Fibroblast of skin of abdomen (primary cell): Measurements from ENCODE around the gene PBX4.

Experiments used
- DNase-seq: peaks from one replicate; pipeline ENCODE4 v3.0.0-alpha.2; 2013

PBX4 gene

DNA sequence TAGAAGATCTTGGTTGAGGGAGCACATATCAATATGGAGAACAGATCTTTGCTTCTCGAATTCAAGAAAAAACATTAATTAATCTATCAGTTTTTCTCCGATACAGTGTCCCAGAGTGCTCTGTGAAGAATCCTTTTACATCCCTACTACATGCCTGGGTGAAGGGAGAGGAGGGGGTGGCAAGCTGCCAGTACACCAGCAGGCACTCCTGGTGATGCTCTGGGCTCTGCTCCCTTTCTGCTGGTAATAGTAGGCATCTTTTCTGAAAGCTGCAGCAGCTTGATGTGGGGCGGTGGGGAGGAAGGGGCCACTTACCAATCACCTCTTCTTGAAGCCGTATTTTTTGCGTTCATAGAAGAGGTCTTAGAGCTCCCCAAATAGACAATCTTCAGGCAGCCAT is 30.7 kb downstream of the PBX4 start:
- DNase-seq = no peak

DNA sequence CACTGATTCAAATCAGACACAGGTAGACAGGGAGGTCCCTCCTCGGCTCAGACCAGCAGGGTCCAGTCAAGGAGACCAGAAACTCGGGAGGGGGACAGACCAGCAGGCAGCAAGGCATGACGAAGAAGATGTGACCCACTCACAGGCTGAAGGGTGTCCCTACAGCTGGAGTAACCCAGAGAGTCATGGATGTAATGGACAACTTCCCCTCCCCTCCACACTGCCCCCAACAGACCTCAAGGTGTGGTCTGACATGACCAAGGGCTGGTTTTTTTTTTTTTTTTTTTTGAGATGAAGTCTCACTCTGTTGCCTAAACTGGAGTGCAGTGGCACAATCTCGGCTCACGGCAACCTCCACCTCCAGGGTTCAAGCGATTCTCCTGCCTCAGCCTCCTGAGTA is 34.1 kb downstream of the PBX4 start:
- no peak for DNase-seq

DNA sequence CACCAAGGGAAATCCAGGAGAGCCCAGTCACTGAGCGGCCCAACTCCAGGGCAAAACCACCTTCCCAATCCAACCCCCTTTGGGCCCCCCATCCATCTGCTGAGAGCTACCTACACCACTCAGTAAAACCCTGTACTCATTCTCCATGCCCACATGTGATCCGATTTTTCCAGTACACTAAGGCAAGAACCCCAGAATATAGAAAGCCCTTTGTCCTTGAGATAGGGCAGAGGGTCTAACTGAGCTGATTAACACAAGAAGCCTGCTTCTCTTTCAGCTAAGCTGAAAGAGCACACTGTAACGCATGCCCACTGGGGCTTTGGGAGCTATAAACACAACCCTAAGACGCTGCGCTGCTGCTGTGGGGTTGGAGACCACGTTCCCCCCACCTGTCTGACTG is 36.0 kb downstream of the PBX4 start:
- no peak for DNase-seq

DNA sequence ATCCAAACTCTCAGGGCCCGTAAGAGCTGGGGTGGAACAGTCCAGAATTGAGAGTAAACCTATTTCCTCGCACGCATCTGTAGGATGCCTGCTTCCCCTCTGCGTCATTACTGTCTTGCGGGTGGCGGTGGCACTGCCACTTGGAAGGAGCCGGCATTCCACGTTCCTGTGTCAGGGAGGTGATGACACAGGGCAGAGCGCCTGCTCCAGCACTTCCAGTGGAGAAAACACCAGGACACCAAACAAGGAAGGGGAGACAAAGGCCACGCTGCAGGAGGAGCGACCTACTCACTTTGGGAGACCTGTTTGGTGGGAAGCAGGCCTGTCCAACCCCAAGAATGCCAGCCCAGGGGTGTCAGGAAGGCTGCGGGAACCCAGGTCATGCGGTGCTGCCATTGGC is 37.1 kb downstream of the PBX4 start:
- no peak for DNase-seq

DNA sequence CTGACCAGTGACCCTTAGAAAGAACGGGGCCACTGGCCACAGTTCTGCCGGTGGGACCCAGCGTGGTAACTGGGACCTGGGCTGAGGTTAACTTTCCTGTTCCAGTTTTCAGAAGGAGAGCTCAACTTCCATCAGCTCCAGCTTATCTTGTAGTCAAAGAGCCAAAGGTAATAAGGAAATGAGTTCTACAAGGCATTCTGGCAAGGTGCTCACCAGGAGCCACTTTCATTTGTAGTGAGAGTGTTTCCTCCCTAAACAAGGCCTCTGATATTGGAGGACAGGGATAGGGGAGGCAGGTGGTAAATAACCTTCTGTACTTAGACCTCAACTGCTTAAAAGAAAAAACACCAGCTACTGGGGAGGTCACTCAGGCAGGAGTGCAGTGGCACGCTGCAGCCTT is 38.1 kb downstream of the PBX4 start:
- DNase-seq = no peak

DNA sequence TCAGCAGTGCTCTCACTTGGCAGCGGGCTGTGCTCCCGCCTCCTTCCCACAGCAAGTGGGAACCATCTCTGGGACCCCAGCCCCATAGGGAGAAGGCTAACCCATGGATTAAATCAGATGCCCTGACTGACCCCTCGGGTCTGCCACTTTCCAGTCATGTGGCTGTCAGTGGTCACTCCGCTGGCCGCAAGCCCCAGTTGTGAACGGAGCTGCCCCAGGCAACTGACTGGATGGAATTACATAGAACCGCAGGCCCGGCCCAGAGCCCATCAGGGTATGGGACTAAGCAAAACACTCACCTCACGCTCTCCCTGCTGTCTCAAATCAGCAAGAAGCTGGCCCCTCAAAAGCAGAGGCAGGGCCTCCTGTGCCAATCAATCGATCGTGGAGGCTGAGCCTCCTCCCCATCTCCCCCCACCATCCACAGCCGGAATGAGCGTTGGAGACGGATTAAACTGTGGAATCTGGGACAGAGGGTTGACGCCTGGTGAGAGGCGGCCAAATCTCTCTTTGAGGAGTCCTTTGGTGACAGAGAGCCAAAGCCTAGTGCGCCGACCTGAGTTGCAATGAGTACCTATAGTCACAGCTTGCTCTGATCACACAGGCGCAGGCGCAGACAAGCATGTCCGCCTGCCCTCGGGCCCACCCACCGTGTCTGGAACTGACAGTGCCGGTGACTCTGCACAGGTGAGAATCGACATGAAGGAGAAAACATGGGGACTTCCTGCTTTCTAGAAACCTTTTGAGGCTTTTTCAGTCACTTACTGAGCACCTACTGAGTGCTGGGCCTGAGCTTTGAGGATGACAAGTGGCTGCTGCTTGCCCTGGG is 38.7 kb downstream of the PBX4 start:
- no peak for DNase-seq

DNA sequence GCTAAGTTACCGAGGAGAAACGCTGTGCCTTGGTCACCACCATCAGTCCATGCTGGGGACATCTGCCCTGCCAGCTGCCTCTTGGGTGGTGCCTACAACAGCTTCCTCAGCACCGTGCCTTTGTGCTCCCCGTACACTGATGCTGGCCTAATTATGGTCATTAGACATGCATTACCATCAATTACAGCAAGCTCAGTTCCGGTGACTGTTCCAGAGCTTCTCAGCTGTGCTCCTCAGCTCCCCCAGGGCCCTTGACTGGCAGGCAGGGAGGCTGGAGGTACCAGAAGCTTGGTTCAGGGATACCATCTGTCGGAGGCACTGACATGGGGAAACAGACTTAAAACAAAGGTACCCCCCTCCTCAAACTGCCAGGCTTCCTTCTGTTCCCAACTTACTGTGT is 40.2 kb downstream of the PBX4 start:
- DNase-seq = no peak

DNA sequence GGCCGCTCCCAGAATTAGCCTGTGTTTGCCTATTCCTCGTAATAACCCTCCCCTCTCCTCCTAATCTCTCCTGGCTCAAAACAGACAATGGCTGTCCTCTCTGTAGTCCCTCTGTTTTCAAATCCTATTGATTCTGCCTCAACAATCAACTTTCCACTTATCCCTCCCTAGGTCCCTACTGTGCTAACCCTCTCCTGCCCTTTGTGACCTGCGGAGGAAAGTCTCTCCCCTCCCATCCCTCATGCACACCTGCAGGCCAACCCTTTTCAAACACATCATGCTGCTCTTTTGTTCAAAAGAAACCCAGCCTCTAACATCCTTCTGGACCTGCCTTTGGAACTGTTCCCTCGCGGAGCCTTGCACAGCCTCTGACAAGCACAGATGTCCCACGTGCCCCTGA is 43.1 kb downstream of the PBX4 start:
- no peak for DNase-seq

DNA sequence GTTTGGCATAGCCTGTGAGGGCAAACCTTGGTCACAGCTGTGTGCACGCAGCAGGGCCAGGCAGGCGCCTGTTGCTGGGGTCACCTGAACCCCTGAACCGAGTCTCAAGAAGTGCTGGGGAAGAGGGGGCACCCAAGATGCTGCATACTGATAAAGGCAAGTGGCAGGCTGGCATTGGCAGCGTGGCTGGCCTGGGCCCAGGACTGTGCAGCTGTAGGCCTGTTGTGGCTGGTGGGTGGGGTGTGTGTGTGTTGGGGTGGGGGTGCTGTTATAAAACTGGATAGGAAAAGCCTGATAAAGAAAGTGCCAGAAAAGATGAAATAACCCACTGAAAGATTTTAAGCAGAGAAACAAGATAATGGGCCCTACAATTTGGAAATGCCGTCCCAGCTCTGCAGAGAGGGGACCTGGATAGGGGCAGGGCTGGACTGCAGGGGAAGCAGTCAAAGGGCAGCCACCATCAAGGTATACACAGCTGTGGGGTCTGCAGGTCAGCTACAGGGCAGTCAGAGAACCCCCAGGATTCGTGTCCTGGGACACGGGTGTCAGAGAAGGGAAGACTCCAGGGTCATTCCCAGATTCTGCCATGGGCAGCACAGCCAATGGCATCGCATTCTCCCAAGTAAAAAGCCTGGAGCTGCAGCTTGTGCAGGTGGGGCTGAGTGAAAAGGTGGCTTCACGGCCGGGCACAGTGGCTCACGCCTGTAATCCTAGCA is 47.3 kb downstream of the PBX4 start:
- no peak for DNase-seq

DNA sequence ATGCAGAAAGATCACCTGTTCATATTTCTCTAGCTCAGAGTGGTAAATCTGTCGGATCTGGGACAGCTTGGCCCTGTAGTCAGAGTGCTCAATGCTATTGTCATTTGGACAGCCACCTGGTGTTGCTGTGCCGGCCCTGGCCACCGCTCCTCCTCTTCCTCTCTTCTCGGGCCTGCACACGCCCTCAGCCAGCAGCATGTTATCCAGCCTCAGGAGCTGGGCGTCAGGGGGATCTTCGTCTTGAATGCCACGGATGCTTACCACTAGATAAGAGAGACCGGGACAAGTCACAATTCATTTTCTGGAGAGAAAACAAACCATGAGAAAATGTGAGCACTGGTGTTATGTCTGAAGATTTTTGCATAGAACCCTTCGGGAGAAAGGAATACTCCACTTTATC is 47.9 kb downstream of the PBX4 start:
- DNase-seq = no peak

DNA sequence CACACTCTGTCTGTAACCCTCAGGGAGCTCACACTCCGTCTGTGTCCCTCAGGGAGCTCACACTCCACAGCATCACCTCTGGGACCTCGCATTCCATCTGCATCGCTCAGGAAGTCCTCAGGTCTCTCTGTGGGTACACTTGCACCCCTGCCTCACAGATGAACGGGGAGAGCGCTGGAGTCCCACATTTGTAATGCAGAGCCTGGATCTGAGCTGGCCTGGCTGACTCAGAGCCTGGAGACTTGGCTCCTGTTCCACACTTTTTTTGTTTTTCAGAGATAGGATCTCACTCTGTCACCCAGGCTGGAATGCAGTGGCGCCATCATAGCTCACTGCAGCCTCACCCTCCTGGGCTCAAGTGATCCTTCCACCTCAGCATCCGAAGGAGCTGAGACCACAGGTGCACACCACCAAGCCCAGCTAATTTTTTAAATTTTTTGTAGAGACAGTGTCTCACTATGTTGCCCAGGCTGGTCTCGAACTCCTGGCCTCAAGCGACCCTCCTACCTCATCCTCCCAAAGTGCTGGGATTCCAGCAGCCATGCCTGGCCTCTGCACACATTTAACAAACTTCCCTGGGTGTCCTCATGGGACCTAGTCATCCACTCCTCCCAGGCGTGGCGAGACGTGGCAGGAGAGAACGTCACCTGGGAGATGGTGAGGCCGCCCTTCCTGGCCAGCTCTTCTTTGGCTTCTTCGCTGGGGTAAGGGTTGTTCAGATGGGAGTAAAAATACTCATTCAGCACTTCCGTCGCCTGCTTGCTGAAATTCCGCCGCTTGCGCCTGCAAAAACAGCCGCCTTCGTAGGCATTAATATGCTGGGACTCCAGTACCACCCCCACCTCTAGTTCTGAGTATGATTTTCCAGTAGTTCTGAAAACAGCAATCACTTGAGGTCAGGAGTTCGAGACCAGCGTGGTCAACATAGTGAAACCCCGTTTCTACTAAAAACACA is 49.4 kb downstream of the PBX4 start:
- DNase-seq = peak; percentile 32

DNA sequence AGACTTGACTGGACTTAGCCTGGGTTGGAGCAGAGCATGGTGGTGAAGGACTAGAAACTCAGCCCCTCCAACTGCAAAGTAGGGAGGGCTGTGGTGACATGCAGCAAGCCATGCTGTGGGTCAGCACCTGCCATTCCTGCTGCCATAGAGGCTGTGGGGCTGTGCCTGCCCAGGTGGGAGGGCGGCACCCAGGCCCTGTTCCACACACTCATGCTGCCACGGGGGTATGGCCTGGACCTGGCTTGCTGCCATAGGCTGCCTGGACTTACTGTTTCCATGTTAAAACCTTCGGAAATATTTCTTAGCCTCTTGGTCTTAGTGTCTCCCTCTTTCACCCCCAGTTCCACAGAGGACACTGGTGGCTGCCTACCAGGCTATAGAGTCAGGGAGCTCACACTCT is 51.1 kb downstream of the PBX4 start:
- no peak for DNase-seq

DNA sequence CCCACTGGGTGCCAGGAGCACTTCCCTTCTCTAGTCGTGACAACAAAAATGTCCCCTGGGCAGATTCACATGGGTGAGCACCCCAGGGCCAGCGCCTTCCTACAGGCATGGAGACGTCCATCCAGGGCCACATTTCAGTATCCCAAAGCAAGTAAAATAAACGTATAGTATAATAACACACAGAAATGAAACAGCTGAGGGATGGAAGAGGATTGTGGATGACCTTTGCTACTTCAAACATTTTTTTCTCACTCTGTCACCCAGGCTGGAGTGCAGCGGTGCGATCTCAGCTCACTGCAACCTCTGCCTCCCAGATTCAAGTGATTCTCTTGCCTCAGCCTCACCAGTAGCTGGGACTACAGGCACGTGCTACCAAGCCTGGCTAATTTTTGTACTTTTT is 52.2 kb downstream of the PBX4 start:
- DNase-seq = no peak

DNA sequence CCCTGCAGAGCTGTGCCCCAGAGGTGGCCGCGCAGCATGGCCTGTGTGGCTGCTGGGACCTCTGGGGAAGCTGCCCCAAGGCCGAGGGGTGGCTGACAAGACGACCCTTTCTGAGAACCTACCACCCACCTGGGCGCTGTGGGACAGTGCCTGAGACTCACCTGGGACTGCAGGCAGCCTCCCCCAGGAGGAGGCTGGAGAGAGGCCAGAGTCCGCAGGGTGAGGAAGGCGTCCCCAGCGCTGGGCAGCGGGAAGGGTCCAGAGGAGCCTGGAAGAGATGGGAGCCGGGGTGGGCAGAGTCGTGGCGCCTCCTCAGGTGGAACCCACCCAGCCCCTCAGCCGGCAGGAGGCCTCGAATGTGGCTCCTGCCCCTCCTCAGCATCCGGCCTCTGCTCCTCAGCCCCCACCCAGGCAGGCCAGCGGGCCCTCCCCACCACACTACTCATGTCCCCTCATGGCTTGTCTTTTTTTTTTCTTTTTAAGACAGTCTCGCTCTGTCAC is 55.1 kb downstream of the PBX4 start:
- DNase-seq = no peak

DNA sequence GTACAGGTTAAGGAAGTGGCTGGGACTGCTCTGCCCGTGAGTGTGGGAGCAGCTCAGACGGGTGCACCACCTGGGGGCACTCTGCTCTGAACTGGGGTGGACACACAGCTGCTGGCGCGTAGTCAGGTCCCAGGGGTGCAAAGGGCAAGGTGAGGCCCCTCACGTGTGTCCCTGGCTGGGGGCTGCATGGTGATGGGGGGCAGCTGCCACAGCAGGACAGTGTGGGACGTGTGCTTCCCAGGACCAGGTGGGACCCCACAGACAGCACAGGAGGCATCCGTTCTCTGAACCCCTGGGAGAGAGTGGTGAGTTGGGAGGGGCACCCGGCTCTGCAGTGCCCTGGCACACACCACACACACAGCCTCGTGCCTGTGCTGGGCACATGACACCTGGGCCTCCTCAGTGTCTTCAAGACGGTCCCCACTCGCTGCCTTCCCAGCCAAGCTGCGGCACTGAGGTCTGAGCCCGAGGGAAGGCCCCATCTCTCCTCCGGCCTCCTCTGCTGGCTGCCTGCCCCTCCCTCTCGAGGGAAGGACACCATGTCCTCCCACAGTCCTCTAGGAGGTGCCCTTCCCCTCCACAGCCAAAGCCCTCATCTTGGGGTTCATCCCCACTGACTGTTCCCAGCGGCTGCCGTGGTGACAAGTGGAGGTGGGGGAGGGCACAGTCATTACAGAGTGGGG is 55.7 kb downstream of the PBX4 start:
- no peak for DNase-seq

DNA sequence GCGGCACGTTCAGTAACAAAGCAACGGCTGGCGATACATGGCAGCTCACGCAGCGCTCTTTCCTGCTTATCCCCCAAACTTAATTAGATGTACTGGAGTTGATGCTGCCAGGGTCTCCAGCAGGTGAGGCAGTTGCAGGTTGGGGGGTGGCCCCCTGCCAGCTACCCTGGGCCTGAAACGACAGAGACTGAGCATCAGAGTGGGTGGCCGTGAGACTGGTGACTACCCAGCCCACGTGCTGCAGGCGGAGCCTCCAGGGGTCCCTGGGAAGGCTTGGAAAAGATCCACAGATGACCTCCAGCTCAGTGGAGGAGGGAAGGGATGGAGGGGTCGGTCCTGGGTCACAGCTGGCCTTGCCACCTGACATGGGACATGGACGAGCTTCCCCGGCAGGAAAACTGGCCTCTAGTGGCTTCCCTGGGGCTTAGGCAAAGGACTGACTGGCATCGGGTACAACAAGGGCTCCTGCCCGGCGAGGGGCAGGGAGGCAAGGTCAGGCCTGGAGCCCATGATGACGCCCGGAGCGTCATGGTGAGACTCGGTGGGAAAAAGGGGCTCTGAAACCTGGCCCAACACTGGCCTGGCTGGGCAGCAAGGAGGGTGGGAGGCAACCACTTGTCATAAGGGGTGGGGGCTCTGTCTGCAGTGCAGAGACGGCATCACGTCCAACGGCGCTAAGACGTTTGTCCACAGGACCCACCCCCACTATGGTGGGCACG is 56.4 kb downstream of the PBX4 start:
- DNase-seq = no peak

DNA sequence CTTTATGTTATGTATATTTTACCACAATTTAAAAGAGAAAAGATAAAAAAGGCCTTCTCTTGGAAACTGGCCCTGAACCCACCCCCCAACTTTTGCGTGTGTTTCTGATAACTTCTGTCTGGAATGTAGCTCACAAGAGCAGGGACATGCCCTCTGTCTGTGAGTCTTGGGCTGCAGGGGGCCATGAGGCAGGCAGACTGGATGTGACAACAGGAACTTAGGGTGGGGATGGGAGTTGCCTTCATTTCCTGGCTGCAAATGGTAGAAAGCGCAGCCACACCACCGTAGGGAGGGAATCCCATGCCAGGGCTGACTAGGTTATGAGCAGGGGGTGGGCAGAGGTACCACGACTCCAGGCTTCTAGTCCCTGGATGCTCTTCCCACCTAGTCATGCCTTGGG is 58.6 kb downstream of the PBX4 start:
- no peak for DNase-seq

DNA sequence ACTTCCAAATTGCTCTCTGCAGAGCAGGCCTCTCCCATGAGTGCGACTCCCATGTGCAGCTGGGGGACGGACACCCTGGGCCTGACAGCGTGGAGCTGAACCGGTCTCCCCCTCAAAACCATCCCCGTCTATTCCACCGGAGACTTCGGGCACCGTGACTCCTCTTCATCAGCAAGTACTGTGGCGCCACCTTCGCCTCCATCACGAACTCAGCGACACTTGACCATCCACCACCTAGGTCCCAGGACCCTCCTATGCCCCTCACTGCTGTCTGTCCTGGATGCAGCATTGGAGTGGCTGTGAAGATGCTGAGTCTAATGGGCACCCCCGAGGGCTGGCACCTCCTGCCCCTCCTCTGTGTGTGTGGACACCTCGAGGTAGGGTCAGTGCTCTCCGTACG is 59.9 kb downstream of the PBX4 start:
- DNase-seq = no peak

DNA sequence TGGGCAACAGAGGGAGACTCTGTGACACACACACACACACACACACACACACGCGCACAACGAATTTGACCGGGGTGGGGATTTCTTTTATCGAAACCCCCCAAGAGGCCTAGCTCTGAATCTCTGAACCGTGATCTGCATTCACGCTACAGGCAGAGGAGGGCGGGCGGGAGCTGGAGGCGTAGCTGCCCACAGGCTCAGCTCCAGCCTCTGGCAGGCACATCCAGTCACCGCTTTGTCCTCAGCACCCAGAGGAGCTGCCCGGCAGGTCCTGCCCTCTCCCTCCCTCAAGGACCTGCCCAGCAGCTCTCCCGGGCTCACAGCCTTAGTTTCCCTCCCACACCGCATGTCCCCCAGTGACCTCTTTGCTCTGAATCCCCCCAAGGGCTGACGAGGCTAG is 60.4 kb downstream of the PBX4 start:
- DNase-seq = no peak

DNA sequence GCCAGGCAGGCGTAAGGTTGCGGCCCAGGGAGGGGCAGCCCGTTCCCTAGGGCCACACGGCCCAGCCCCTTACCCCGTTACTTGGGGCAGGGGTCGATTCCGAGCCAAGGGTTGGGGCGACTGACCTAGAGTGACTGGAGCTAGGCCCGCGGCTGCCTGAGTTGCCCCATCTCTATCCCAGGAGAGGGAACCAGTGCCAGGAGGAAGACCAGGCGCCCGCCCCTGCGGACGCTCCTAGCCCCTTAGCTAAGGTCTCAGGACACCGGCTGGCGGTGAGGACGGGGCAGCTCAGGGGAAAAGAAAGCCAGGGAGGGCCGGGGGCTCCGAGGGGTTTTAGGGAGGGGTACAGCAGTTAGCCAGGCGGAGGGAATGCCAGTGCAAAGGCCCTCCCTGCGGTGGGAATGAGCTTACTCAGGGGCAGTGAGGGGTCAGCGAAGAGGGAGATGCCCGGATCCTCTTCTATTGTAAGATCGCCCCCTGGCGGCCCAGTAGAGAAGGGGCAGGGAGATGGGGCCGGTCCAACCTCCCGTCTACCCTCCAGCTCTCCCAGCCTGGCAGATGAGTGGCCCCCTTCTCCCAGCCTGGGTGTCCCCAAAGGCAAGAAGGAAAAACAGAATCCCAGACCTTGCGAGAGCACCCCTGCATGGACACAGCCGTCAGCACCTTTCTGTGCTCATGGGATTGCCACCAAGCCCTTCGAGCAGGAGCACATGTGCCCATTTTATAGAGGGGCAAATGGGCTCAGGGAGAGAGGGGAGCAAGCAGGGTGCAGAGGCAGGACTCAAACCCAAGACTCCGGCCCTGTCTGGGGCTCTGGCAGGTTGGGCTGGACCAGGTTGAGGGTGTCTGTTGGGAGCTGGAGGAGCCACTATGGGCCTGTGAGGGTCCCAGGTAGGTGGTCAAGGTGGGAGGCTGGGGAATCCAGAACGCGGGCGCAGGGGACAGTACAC is 64.1 kb downstream of the PBX4 start:
- peak; percentile 37 for DNase-seq

DNA sequence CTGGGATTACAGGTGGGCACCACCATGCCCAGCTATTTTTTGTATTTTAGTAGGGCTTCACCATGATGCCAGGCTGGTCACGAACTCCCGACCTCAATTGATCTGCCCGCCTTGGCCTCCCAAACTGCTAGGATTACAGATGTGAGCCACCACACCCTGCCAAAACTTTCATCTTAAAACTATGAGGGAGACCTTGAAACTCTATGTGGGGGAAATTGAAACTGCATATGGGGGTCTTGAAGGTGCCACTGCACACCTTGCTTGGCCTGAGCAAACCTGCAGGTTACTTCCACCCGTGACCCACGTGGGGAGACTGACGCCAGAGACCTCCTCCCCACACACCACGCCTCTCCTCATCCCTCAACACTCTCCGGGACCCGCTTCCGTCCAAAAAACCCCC is 64.8 kb downstream of the PBX4 start:
- no peak for DNase-seq
